Stomach smooth muscle (tissue), 2 donors: ENCODE results near the gene HLA-DQA1.
"Not testable (repeated sequence)": the region's sequence is repeated elsewhere in the genome, so short reads cannot be mapped to it uniquely, and the experiment has no call there.

Source experiments
- H3K27ac ChIP-seq: one replicate; pipeline ENCODE4 v1.7.0; 2013; ENCODE audit warnings: mild to moderate bottlenecking, low read length, inconsistent platforms
- H3K27me3 ChIP-seq, 2 donors: one replicate each; pipeline ENCODE4 v1.7.0; 2013; ENCODE audit warnings: low read length in 2 of 2; ENCODE audit not compliant: insufficient read depth in 2 of 2, control insufficient read depth in 1 of 2
- H3K36me3 ChIP-seq, 2 donors: one replicate each; pipeline ENCODE4 v1.7.0; 2013; ENCODE audit warnings: low read length in 2 of 2; ENCODE audit not compliant: control insufficient read depth in 2 of 2, insufficient read depth in 2 of 2
- H3K4me1 ChIP-seq: one replicate; pipeline ENCODE4 v1.7.0; 2013; ENCODE audit warnings: low read length; ENCODE audit not compliant: control insufficient read depth, insufficient read depth
- H3K4me3 ChIP-seq, 2 donors: one replicate each; pipeline ENCODE4 v1.7.0; 2013; ENCODE audit warnings: low read length in 2 of 2
- H3K9ac ChIP-seq, 2 donors: one replicate each; pipeline ENCODE4 v1.7.0; 2013; ENCODE audit warnings: low read length in 2 of 2, mild to moderate bottlenecking in 1 of 2
- H3K9me3 ChIP-seq, 2 donors: one replicate each; pipeline ENCODE4 v1.7.0; 2013; ENCODE audit warnings: low read length in 2 of 2; ENCODE audit not compliant: control insufficient read depth in 2 of 2
- donor health status: healthy.
- donor health status: Pancreatic carcinoma.

Gene HLA-DQA1

GRCh38 chr6:32637219-32637880, at the start of gene HLA-DQA1:
Gene HLA-DQA1, plus strand, starts transcription at chr6:32637406. Its CDS starts 53 bp downstream, at chr6:32637459.
- H3K9ac ChIP-seq = no peak within 1 kb of the TSS
- H3K27ac ChIP-seq = no peak within 1 kb of the TSS
- H3K4me1 ChIP-seq = no peaks in the 10 kb centered on the region
- no peak within 1 kb of the TSS for H3K4me3 ChIP-seq
- no peaks in the 10 kb centered on the region for H3K36me3 ChIP-seq
- H3K27me3 ChIP-seq = peaks cover 0 to 3% of the 10 kb centered on the region in 2 donors
- H3K9me3 ChIP-seq = no peaks in the 10 kb centered on the region

- Histone ChIP-seq H3K27me3 (no peaks in the 10 kb centered on the region), H3K9me3 (no peaks in the 10 kb centered on the region), H3K27ac (no peak overlapping the region), H3K9ac (no peak overlapping the region), H3K4me3 (no peak overlapping the region), H3K36me3 (no peaks in the 10 kb centered on the region), H3K4me1 (no peaks in the 10 kb centered on the region)
Measured at GRCh38 chr6:32588156-32588555, 49.0 kb upstream of the HLA-DQA1 start.

GRCh38 chr6:32589596-32590449, 47.4 kb upstream of the HLA-DQA1 start, which contains the start of gene HLA-DRB1:
Gene HLA-DRB1, minus strand, starts transcription at chr6:32589848. Its CDS starts 106 bp downstream, at chr6:32589742.
- H3K27me3 ChIP-seq = no peaks in the 10 kb centered on the region
- H3K4me1 ChIP-seq = no peaks in the 10 kb centered on the region
- no peaks in the 10 kb centered on the region for H3K36me3 ChIP-seq
- H3K9me3 ChIP-seq = no peaks in the 10 kb centered on the region
- no peak within 1 kb of the TSS for H3K9ac ChIP-seq
- peak within 1 kb of the TSS in 1 of 2 donors; percentile 52 for H3K4me3 ChIP-seq
- no peak within 1 kb of the TSS for H3K27ac ChIP-seq

GRCh38 chr6:32590713-32591112, 46.5 kb upstream of the HLA-DQA1 start:
- H3K36me3 ChIP-seq, H3K27ac ChIP-seq, H3K4me3 ChIP-seq, H3K27me3 ChIP-seq, H3K9me3 ChIP-seq, H3K9ac ChIP-seq, H3K4me1 ChIP-seq: not testable (repeated sequence)

- Histone ChIP-seq H3K36me3 (no peaks in the 10 kb centered on the region), H3K27me3 (no peaks in the 10 kb centered on the region), H3K4me1 (no peaks in the 10 kb centered on the region), H3K4me3 (no peak overlapping the region), H3K9me3 (no peaks in the 10 kb centered on the region), H3K27ac (no peak overlapping the region), H3K9ac (no peak overlapping the region)
Measured at GRCh38 chr6:32597024-32597423, 40.2 kb upstream of the HLA-DQA1 start.

- no peak overlapping the region for H3K4me3 ChIP-seq
- H3K36me3 ChIP-seq = no peaks in the 10 kb centered on the region
- no peaks in the 10 kb centered on the region for H3K27me3 ChIP-seq
- H3K27ac ChIP-seq = no peak overlapping the region
- no peak overlapping the region for H3K9ac ChIP-seq
- no peaks in the 10 kb centered on the region for H3K9me3 ChIP-seq
- H3K4me1 ChIP-seq = no peaks in the 10 kb centered on the region
Measured at GRCh38 chr6:32602383-32602782, 34.8 kb upstream of the HLA-DQA1 start.

- Histone ChIP-seq H3K4me1 (no peaks in the 10 kb centered on the region), H3K36me3 (no peaks in the 10 kb centered on the region), H3K27ac (no peak overlapping the region), H3K9ac (no peak overlapping the region), H3K4me3 (no peak overlapping the region), H3K9me3 (no peaks in the 10 kb centered on the region), H3K27me3 (no peaks in the 10 kb centered on the region)
Measured at GRCh38 chr6:32603222-32603621, 34.0 kb upstream of the HLA-DQA1 start.

- Histone ChIP-seq H3K36me3 (no peaks in the 10 kb centered on the region), H3K9ac (no peak overlapping the region), H3K4me1 (no peaks in the 10 kb centered on the region), H3K27me3 (no peaks in the 10 kb centered on the region), H3K9me3 (no peaks in the 10 kb centered on the region), H3K4me3 (no peak overlapping the region), H3K27ac (no peak overlapping the region)
Measured at GRCh38 chr6:32603888-32604287, 33.3 kb upstream of the HLA-DQA1 start.

GRCh38 chr6:32604434-32604877, 32.8 kb upstream of the HLA-DQA1 start:
- H3K4me3 ChIP-seq = no peak overlapping the region

GRCh38 chr6:32607263-32607987, 29.8 kb upstream of the HLA-DQA1 start:
- Histone ChIP-seq H3K27ac (no peak overlapping the region), H3K27me3 (no peaks in the 10 kb centered on the region), H3K9me3 (no peaks in the 10 kb centered on the region), H3K4me1 (no peaks in the 10 kb centered on the region), H3K9ac (no peak overlapping the region), H3K4me3 (no peak overlapping the region), H3K36me3 (no peaks in the 10 kb centered on the region)

More at GRCh38 chr6:32604434-32604877, 32.8 kb upstream of the HLA-DQA1 start:
- Histone ChIP-seq H3K9ac (no peak overlapping the region), H3K27me3 (no peaks in the 10 kb centered on the region), H3K4me1 (no peaks in the 10 kb centered on the region), H3K9me3 (no peaks in the 10 kb centered on the region), H3K36me3 (no peaks in the 10 kb centered on the region), H3K27ac (no peak overlapping the region)
